Measurements from ENCODE around the gene CIB4.

DNA sequence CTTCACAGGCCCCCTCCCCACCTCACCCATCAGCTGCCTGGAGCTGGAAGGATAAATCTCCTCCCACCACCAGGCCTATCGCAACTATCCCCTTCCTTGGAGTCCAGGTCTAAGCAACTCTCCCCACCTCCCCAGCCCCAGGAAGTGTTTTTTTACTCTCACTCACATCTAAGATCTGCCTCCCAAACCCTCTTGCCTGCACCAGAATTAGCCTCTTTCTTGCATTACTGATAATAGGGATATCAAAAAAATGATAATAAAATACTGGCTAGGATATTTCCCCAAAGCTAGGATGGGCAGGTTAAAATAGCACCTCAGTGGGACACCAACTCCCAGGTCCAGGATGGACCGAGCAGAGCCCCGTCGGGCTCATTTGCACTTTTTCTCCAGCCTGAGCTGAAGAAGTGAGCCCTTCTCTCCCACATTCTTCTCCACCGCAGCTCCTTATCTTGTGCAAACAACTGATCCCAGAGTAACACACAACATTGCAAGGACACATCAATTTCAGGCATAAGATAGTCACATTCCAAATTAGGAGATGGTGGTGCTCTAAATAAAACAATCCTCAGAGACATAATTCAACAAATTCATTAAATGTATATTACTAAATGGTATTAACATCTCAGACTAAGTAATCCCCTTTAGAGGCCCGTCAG, 17.7 kb upstream of the CIB4 start:
- no peak for TF ChIP-seq POLR2A (IDR thresholded peaks at IDR 0.05)
- TF ChIP-seq, protein P1, sequence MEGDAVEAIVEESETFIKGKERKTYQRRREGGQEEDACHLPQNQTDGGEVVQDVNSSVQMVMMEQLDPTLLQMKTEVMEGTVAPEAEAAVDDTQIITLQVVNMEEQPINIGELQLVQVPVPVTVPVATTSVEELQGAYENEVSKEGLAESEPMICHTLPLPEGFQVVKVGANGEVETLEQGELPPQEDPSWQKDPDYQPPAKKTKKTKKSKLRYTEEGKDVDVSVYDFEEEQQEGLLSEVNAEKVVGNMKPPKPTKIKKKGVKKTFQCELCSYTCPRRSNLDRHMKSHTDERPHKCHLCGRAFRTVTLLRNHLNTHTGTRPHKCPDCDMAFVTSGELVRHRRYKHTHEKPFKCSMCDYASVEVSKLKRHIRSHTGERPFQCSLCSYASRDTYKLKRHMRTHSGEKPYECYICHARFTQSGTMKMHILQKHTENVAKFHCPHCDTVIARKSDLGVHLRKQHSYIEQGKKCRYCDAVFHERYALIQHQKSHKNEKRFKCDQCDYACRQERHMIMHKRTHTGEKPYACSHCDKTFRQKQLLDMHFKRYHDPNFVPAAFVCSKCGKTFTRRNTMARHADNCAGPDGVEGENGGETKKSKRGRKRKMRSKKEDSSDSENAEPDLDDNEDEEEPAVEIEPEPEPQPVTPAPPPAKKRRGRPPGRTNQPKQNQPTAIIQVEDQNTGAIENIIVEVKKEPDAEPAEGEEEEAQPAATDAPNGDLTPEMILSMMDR (IDR thresholded peaks at IDR 0.05), result no peak

Data from prostate gland (tissue), 2 donors.